HG02623 (cell line): Measurements from ENCODE around the gene GALNT17.

Experiments
- ATAC-seq: cut with Tn5 transposase; IDR thresholded peaks from one replicate; pipeline ENCODE4 v1.9.1; 2021; ENCODE audit warnings: moderate library complexity; ENCODE audit not compliant: unreplicated experiment

GALNT17 gene

DNA sequence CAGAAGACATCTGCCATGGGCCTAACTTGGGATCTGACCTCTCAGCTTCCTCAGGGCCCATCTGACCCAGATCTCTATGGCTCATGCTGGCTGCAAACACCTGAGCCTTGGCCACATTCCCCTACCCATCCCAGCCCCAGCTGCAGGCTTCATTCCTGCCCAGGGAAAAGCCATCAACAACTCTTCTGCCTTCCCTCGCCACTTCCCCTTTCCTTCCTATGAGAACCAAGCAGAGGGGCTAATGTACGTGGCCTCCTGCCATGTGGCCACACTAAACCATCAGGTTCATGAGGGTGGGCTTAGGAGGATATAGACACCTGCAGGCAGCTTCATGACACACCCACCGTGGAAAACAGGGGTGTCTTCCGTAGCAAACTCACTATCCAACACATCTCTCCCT lies 312.2 kb downstream of the GALNT17 start:
- ATAC-seq, result no peak

- no peak for ATAC-seq
These were observed 321.7 kb downstream of the GALNT17 start for GRCh38 chr7:71453630-71454029.

GRCh38 chr7:71454981-71455380 lies 323.0 kb downstream of the GALNT17 start:
- ATAC-seq, result no peak

GRCh38 chr7:71457021-71457420 lies 325.1 kb downstream of the GALNT17 start:
- ATAC-seq, result no peak

- ATAC-seq, result no peak
These were observed 326.1 kb downstream of the GALNT17 start for GRCh38 chr7:71457846-71458590.

DNA sequence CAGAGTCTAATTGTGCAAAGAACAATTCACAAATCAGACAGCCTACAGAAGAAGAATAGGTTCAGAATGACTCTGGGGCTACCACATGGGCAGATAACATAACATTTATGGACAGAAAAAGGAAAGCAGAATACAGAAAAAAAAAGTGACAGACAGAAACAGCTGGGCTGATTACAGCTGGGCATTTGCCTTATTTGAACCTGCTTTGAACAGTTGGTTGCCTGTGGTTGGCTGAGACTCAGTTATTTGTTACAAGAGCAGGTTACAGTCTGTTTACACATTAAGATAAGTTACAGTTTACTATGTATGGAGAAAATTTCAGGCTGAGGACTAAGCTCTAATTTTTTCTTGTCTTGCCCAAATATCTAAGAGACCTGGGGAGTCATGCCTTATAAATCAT lies 327.2 kb downstream of the GALNT17 start:
- no peak for ATAC-seq

GRCh38 chr7:71461572-71461971 lies 329.6 kb downstream of the GALNT17 start:
- ATAC-seq, result no peak

DNA sequence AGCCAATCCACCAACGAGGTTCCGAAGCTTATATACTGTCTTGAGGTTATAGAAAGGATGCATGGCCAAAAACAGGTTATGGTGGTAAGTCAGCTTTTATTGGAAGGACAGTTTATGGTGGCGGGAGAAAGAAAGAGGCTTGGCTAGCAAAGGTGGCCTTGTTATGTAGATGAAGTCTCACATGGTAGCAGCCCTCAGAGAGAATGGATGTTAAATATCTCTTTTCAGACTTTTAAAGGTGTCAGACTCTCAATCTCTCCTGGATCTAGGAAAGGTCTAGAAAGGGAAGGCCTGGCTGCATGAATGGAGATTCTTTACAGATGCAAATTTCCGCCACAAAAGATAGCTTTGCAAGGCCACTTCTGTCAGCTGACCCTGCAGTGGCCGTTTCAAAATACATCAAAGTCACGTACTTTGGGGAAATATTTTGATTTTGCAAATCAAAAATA lies 333.8 kb downstream of the GALNT17 start:
- no peak for ATAC-seq

DNA sequence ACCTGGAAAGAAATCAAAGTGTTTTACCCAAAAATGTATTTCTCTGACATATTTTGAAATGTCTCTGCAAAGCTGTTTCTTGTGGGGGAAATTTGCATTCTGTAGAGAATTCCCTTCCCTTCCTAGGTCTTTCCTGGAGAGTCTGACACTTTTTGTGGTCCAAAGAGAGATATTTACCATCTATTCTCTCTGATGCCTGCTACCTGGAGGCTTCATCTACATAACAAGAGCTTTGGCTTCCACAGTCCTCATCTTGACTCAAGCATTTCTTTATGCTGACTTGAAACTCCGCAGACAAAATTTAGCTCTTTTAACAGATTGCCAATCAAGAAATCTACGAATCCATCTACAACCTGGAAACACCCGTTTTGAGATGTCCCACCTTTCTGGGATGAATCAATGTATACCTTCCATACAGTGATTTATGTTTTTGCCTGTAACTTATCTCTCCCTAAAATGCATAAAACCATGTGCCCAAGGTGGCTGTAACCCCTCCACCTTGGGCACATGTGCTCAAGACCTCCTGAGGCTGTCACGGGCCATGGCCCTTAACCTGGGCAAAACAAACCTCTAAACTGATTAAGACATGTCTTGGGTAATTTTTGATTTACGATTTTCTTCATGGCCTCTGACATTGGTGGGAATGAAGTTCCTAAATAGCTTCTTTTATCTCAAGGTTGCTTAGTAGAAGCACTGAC lies 334.7 kb downstream of the GALNT17 start:
- no peak for ATAC-seq

DNA sequence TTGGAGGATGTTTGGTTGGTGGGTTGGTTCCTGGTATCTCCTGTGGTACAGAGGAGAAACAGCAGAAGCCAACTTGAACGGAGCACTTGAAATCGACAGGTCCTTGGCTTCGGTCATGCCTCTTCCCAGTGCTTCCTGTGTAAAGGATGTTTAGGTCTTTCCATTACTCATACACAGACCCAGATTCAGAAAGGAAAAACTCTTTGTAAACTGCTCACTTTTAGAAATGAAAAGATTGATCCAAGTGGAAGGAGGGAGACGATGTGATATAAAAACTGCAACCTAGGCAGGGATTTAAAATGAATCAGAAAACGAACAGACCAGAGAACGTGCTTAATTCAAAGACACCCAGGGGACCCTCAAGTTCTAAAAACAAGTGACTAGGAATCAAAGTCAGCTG lies 338.4 kb downstream of the GALNT17 start:
- ATAC-seq, result no peak

DNA sequence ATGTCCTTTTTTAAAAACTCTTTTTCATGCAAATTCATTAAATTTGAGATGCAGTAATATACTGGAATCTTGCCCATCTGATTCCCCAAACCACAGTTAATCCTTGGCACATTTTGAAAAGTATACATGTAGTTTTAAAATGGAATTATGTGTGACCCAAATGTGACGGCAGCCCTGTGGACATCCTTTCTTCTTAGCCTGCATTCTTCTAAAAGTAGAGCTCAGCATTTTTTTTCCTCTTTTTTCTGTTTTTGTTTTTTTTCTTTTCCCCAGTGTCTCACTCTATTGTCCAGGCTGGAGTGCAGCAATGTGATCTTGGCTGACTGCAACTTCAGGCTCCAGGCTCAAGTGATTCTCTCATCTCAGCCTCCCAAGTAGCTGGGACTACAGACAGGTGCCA lies 338.9 kb downstream of the GALNT17 start:
- ATAC-seq, result no peak

DNA sequence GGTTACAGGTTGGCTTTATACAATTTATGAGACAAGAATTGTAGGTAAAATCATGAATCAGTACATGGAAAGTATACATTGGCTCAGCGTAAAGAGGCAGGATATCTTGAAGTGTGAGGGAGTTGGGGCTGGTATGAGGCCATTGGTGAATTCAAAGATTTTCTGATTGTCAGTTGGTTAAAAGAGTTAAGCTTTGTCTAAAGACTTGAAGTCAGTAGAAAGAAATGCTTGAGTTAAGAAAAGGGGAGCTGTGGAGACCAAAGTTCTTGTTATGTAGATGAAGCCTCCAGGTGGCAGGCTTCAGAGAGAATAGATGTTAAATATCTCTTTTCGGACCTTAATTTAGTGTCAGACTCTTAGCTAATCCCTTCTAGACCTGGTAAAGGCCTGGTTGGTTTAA lies 341.0 kb downstream of the GALNT17 start:
- ATAC-seq, result no peak

DNA sequence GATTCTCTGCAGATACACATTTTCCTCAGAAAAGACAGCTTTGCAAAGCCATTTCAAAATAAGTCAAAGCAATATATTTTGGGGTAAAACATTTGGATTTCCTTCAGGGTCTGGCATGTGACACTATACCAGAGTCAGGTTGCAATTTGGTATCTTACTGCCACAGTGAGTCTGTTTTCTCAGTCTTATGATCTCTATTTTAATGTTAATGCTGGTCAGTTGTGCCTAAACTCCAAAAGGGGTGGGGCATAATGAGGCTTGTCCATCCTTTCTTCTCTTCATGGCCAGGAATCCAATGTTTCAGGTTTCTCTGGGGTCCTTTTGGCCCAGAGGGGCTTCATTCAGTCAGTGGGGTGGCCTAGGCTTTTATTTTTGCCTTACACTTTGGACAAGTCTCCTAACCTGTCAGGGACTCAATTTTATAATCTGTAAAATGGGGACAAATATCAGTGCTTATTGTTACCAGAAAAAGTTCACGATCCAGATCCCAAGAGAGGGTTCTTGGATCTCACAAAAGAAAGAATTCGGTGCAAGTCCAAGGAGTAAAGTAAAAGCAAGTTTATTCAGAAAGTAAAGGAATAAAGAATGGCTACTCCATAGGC lies 341.5 kb downstream of the GALNT17 start:
- ATAC-seq, result no peak

DNA sequence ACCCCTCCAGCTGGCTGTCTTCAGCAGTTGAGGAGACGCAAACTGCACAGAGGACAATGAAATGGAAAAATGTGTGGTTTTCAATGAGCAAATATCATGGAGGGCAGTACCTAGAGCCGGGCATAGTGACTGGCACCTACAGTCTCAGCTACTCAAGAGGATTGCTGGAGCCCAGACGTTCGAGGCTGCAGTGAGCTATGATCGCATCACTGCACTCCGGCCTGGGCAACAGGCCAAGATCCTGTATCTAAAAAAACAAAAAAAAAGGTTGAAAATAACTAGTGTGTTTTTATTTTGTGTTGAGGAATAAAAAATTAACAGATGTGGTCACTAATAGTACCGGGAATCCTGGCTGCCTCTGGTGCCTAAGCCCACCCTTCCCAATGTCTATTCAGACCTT lies 345.5 kb downstream of the GALNT17 start:
- ATAC-seq, result no peak

- no peak for ATAC-seq
These were observed 347.3 kb downstream of the GALNT17 start for GRCh38 chr7:71479231-71479630.

- no peak for ATAC-seq
These were observed 348.8 kb downstream of the GALNT17 start for GRCh38 chr7:71480791-71481190.

DNA sequence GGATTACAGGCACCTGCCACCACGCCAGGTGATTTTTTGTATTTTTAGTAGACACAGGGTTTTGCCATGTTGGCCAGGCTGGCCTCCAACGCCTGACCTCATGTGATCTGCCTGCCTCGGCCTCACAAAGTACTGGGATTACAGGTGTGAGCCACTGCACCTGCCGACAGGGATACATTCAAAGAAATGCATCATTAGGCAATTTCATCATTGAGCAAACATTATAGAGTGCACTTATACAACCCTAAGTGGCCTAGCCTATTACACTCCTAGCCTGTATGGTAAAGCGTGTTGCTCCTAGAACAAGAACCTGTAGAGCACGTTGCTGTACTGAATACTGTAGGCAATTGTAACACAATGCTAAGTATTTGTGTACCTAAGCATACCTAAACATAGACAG lies 350.3 kb downstream of the GALNT17 start:
- ATAC-seq, result no peak

- no peak for ATAC-seq
These were observed 352.4 kb downstream of the GALNT17 start for GRCh38 chr7:71484380-71484779.

GRCh38 chr7:71485586-71485985 lies 353.6 kb downstream of the GALNT17 start:
- no peak for ATAC-seq

GRCh38 chr7:71486414-71486813 lies 354.5 kb downstream of the GALNT17 start:
- no peak for ATAC-seq

- no peak for ATAC-seq
These were observed 355.1 kb downstream of the GALNT17 start for GRCh38 chr7:71486856-71487628.
